Endothelial cell of umbilical vein (primary cell): Measurements from ENCODE around the gene NCK1. TPM values are rescaled to one million over a fixed set of nuclear protein-coding genes. Genes with fewer than 3 reads are reported as not detected.

Experiments used
- BruUV-seq: library from RNA; stranded (reverse); fragments of 400-500 nt; replicated peaks from 2 replicates; lab custom pipeline; 2021; lab: Mats Ljungman, UMichigan
- CTCF ChIA-PET: fragments of 300-600, 350-600 bp; sonication (Branson Sonifier 250); formaldehyde crosslinking; loops from one replicate; lab custom pipeline; 2021; ENCODE audit warnings: antibody characterized with exemption, inconsistent platforms; lab: Charles Lee
- POLR2A ChIA-PET: fragments of 300-600, 350-600 bp; sonication (Branson Sonifier 250); formaldehyde crosslinking; loops from one replicate; lab custom pipeline; 2021; ENCODE audit warnings: antibody characterized with exemption, inconsistent platforms; lab: Charles Lee
- DNase-seq: peaks from one replicate; pipeline ENCODE4 v3.0.0-alpha.2; 2011; ENCODE audit warnings: low read depth, low spot score
- FAIRE-seq: peaks from 2 replicates; lab custom pipeline; 2011; peaks lifted over from hg19 to GRCh38; lab: Jason Lieb, UNC
- H2AFZ ChIP-seq: 2 replicates; pipeline ENCODE4 v1.6.0; 2012; ENCODE audit warnings: low read depth, low read length, control low read depth, inconsistent platforms
- H3K27ac ChIP-seq: 2 replicates; pipeline ENCODE4 v1.5.1; 2011; ENCODE audit warnings: low read depth, mild to moderate bottlenecking, control low read depth, low read length, moderate library complexity; ENCODE audit not compliant: insufficient read depth
- H3K27me3 ChIP-seq, 2 experiments: 2 replicates each; pipeline versions ENCODE4 v1.6.0 to v1.6.1; 2011; ENCODE audit warnings: low read length in 2 of 2, mixed read lengths in 1 of 2; ENCODE audit not compliant: control insufficient read depth in 2 of 2, insufficient read depth in 2 of 2
- H3K36me3 ChIP-seq, 2 experiments: 2 replicates in 1 of 2; 3 replicates in 1 of 2; pipeline ENCODE4 v1.5.1; 2011; ENCODE audit warnings: low read length in 2 of 2, mild to moderate bottlenecking in 1 of 2, moderate library complexity in 1 of 2; ENCODE audit not compliant: control insufficient read depth in 2 of 2, insufficient read depth in 2 of 2; ENCODE audit errors: extremely low read depth in 1 of 2
- H3K4me1 ChIP-seq: 3 replicates; pipeline ENCODE4 v1.5.1; 2011; ENCODE audit warnings: mild to moderate bottlenecking, low read length; ENCODE audit not compliant: control insufficient read depth, insufficient read depth; ENCODE audit errors: extremely low read depth
- H3K4me2 ChIP-seq: 2 replicates; pipeline ENCODE4 v1.6.1; 2011; ENCODE audit warnings: low read length, control low read depth, mixed read lengths; ENCODE audit not compliant: insufficient read depth
- H3K4me3 ChIP-seq, 3 experiments: fragments of 200-600 bp in 1 of 3; sonication (generic), shearing (Covaris generic) in 1 of 3; replicated peaks in 1 of 3; 2 replicates each; pipeline ENCODE4 v1.5.1; 2011 to 2016; ENCODE audit warnings: control low read depth in 3 of 3, low read length in 3 of 3, mild to moderate bottlenecking in 2 of 3, inconsistent platforms in 1 of 3, low read depth in 1 of 3, moderate library complexity in 1 of 3; ENCODE audit not compliant: insufficient read depth in 1 of 3
- H3K79me2 ChIP-seq: 2 replicates; pipeline ENCODE4 v1.6.0; 2012; ENCODE audit warnings: low read length, inconsistent platforms; ENCODE audit not compliant: control insufficient read depth, insufficient read depth
- H3K9ac ChIP-seq: replicated peaks from 2 replicates; pipeline ENCODE3; 2011; ENCODE audit warnings: low read length, control low read depth; ENCODE audit not compliant: insufficient read depth; ENCODE audit errors: extremely low read depth
- H3K9me1 ChIP-seq: replicated peaks from 3 replicates; pipeline ENCODE4 v1.6.0; 2011; ENCODE audit warnings: mild to moderate bottlenecking, low read length; ENCODE audit not compliant: control insufficient read depth, insufficient read depth; ENCODE audit errors: extremely low read depth
- H3K9me3 ChIP-seq: replicated peaks from 2 replicates; pipeline ENCODE4 v1.5.1; 2012; ENCODE audit warnings: low read length, inconsistent platforms; ENCODE audit not compliant: control insufficient read depth, insufficient read depth
- H4K20me1 ChIP-seq: replicated peaks from 2 replicates; pipeline ENCODE3; 2011; ENCODE audit warnings: mild to moderate bottlenecking, low read length; ENCODE audit not compliant: control insufficient read depth, insufficient read depth; ENCODE audit errors: extremely low read depth
- FOS ChIP-seq: IDR thresholded peaks from 2 replicates; pipeline ENCODE4 v1.6.1; 2011; ENCODE audit warnings: mild to moderate bottlenecking, low read length, moderate library complexity, borderline replicate concordance; ENCODE audit not compliant: insufficient read depth
- GATA2 ChIP-seq: IDR thresholded peaks from 2 replicates; pipeline ENCODE4 v1.7.0; 2011; ENCODE audit warnings: low read depth, mild to moderate bottlenecking, moderate library complexity, mixed read lengths, low read length; ENCODE audit not compliant: insufficient read length, insufficient read depth
- JUN ChIP-seq: IDR thresholded peaks from 2 replicates; pipeline ENCODE4 v1.6.1; 2011; ENCODE audit warnings: borderline replicate concordance, low read depth; ENCODE audit not compliant: insufficient read length, insufficient read depth
- MAX ChIP-seq: IDR thresholded peaks from 2 replicates; pipeline ENCODE4 v1.6.1; 2011; ENCODE audit not compliant: insufficient read depth, insufficient read length
- POLR2A ChIP-seq: IDR thresholded peaks from 2 replicates; pipeline ENCODE4 v1.6.1; 2012; ENCODE audit warnings: low read depth, mild to moderate bottlenecking, control low read depth, low read length
- POLR2AphosphoS5 ChIP-seq: IDR thresholded peaks from 2 replicates; pipeline ENCODE4 v1.6.1; 2012; ENCODE audit warnings: low read depth, mild to moderate bottlenecking, control low read depth, low read length, moderate library complexity; ENCODE audit not compliant: insufficient read depth
- dilution Hi-C: fragments of 300-500 bp; cut with MboI; formaldehyde crosslinking; loops from one replicate; pipeline ENCODE4 v1.15.0; 2019; ENCODE audit warnings: low sequenced_read_pairs; ENCODE audit not compliant: extremely low pct_ligation_motif_present
- intact Hi-C: fragments of 100-400 bp; cut with micrococcal nuclease; formaldehyde crosslinking; loops from one replicate; pipeline ENCODE4 v1.10.0; 2022
- polyA plus RNA-seq, 4 experiments: library from polyadenylated mRNA; depleted of rRNA in 3 of 4; stranded (reverse) in 3 of 4; unstranded in 1 of 4; fragments of >200 nt; gene quantifications; 2 replicates each; pipeline versions ENCODE4 v1.2.1 to v1.2.3, GENCODE V29; 2011 to 2012; ENCODE audit warnings: missing spikeins in 1 of 4
- total RNA-seq: library from RNA; stranded (reverse); gene quantifications from 2 replicates; pipeline ENCODE4 v1.2.3, GENCODE V29; 2021
- TF ChIP-seq, protein P1 (sequence below), 2 donors: IDR thresholded peaks; 1 replicate in 1 of 2; 2 replicates in 1 of 2; pipeline ENCODE4 v1.5.1; 2011; ENCODE audit warnings: low read length in 2 of 2, mild to moderate bottlenecking in 2 of 2, moderate library complexity in 2 of 2, control low read depth in 1 of 2, inconsistent platforms in 1 of 2, low read depth in 1 of 2; ENCODE audit not compliant: insufficient read depth in 1 of 2; ENCODE audit errors: extremely low read depth in 1 of 2

NCK1 gene
- total and polyA plus RNA-seq, 2 donors (not counting 3 experiments of a cell fraction or from before 2014, with no cell fraction given) = 19.3 to 52.2 TPM

GRCh38 chr3:136898549-136898948, 36.5 kb downstream of the NCK1 start:
- Histone ChIP-seq H2AFZ (no peak overlapping the region), H3K27me3 (no peaks in the 10 kb centered on the region), H4K20me1 (no peaks in the 10 kb centered on the region), H3K4me1 (peaks cover 50% of the 10 kb centered on the region), H3K4me2 (no peak overlapping the region), H3K79me2 (peaks cover 88% of the 10 kb centered on the region), H3K9me3 (no peaks in the 10 kb centered on the region), H3K9ac (no peak overlapping the region), H3K36me3 (no peaks in the 10 kb centered on the region), H3K27ac (no peak overlapping the region), H3K9me1 (no peaks in the 10 kb centered on the region), H3K4me3 (no peak overlapping the region)
- TF ChIP-seq POLR2A (no peak), FOS (no peak), GATA2 (no peak), MAX (no peak), POLR2AphosphoS5 (no peak), JUN (no peak)
- TF ChIP-seq, protein P1, sequence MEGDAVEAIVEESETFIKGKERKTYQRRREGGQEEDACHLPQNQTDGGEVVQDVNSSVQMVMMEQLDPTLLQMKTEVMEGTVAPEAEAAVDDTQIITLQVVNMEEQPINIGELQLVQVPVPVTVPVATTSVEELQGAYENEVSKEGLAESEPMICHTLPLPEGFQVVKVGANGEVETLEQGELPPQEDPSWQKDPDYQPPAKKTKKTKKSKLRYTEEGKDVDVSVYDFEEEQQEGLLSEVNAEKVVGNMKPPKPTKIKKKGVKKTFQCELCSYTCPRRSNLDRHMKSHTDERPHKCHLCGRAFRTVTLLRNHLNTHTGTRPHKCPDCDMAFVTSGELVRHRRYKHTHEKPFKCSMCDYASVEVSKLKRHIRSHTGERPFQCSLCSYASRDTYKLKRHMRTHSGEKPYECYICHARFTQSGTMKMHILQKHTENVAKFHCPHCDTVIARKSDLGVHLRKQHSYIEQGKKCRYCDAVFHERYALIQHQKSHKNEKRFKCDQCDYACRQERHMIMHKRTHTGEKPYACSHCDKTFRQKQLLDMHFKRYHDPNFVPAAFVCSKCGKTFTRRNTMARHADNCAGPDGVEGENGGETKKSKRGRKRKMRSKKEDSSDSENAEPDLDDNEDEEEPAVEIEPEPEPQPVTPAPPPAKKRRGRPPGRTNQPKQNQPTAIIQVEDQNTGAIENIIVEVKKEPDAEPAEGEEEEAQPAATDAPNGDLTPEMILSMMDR (IDR thresholded peaks at IDR 0.05; ENCODE audit: extremely low read depth in 1 of 2, insufficient read depth in 1 of 2, low read depth in 1 of 2, low read length in 2 of 2) = no peak
- POLR2A ChIA-PET = interaction anchor here (1.0 kb wide), 1 partner anchor 37 kb away, joined by 3 read pairs; the partner anchor contains the start of gene NCK1
- CTCF ChIA-PET = interaction anchor here (1.6 to 3.1 kb wide), 2 partner anchors 12 to 115 kb away, joined by 6 to 18 read pairs; no protein-coding TSS in a partner anchor
- DNase-seq (peak; percentile 29), FAIRE-seq (no peak)
- intact Hi-C loops = loop anchor here (10.0 kb wide), 1 partner anchor 144 kb away; the partner anchor contains the start of gene STAG1
- no TSS peak for BruUV-seq
- dilution Hi-C loops = no loop called here
